H9 (cell line): ENCODE data around the gene CEP350. TPM values are rescaled to one million over a fixed set of nuclear protein-coding genes. Genes with fewer than 3 reads are reported as not detected.

Experiments used
- DNase-seq: peaks from one replicate; pipeline ENCODE4 v3.0.0-alpha.2; 2017
- H2AFZ ChIP-seq: one replicate; pipeline ENCODE4 v1.6.1; 2013; ENCODE audit warnings: mild to moderate bottlenecking, low read length, control low read depth, moderate library complexity
- H2AK5ac ChIP-seq: 2 replicates; pipeline ENCODE4 v1.6.1; 2013; ENCODE audit warnings: low read length, control low read depth, mixed read lengths; ENCODE audit not compliant: insufficient read length
- H2BK120ac ChIP-seq: one replicate; pipeline ENCODE4 v1.6.1; 2013; ENCODE audit warnings: low read depth, mild to moderate bottlenecking, low read length, control low read depth, inconsistent platforms; ENCODE audit not compliant: poor library complexity, severe bottlenecking
- H2BK12ac ChIP-seq: 2 replicates; pipeline ENCODE4 v1.6.1; 2013; ENCODE audit warnings: low read length, control low read depth, mixed read lengths, low read depth; ENCODE audit not compliant: insufficient read length
- H2BK15ac ChIP-seq: 2 replicates; pipeline ENCODE4 v1.6.1; 2013; ENCODE audit warnings: low read depth, low read length, control low read depth
- H2BK20ac ChIP-seq: one replicate; pipeline ENCODE4 v1.6.1; 2013; ENCODE audit warnings: low read depth, mild to moderate bottlenecking, low read length, control low read depth, inconsistent platforms; ENCODE audit not compliant: poor library complexity, severe bottlenecking
- H2BK5ac ChIP-seq: 2 replicates; pipeline ENCODE4 v1.6.1; 2013; ENCODE audit warnings: low read length, control low read depth, mixed read lengths; ENCODE audit not compliant: insufficient read length
- H3K14ac ChIP-seq: 2 replicates; pipeline ENCODE4 v1.6.1; 2013; ENCODE audit warnings: low read length, control low read depth; ENCODE audit not compliant: insufficient read depth
- H3K18ac ChIP-seq: 2 replicates; pipeline ENCODE4 v1.6.1; 2013; ENCODE audit warnings: low read depth, mild to moderate bottlenecking, mixed read lengths, low read length, control low read depth; ENCODE audit not compliant: insufficient read length
- H3K23ac ChIP-seq: 2 replicates; pipeline ENCODE4 v1.6.1; 2013; ENCODE audit warnings: low read length, control low read depth, mixed read lengths, low read depth; ENCODE audit not compliant: insufficient read length
- H3K23me2 ChIP-seq: 2 replicates; pipeline ENCODE4 v1.6.1; 2013; ENCODE audit warnings: low read depth, mild to moderate bottlenecking, mixed read lengths, low read length, control low read depth; ENCODE audit not compliant: insufficient read length, poor library complexity, severe bottlenecking
- H3K27ac ChIP-seq: 2 replicates; pipeline ENCODE4 v1.5.1; 2013; ENCODE audit warnings: low read length, control low read depth, mixed read lengths, low read depth; ENCODE audit not compliant: insufficient read length
- H3K27me3 ChIP-seq: 2 replicates; pipeline ENCODE4 v1.6.1; 2013; ENCODE audit warnings: low read length, control low read depth, inconsistent platforms; ENCODE audit not compliant: insufficient read depth
- H3K4ac ChIP-seq: 2 replicates; pipeline ENCODE4 v1.6.1; 2013; ENCODE audit warnings: low read depth, mild to moderate bottlenecking, control low read depth, inconsistent platforms, low read length, moderate library complexity
- H3K4me1 ChIP-seq: 2 replicates; pipeline ENCODE4 v1.6.1; 2013; ENCODE audit warnings: low read length, control low read depth, inconsistent platforms; ENCODE audit not compliant: insufficient read depth
- H3K4me2 ChIP-seq: 2 replicates; pipeline ENCODE4 v1.6.1; 2013; ENCODE audit warnings: low read length, control low read depth, mixed read lengths; ENCODE audit not compliant: insufficient read length, insufficient read depth
- H3K56ac ChIP-seq: 2 replicates; pipeline ENCODE4 v1.6.1; 2013; ENCODE audit warnings: low read depth, mild to moderate bottlenecking, mixed read lengths, low read length, control low read depth; ENCODE audit not compliant: insufficient read length
- H3K79me1 ChIP-seq: 2 replicates; pipeline ENCODE4 v1.6.1; 2013; ENCODE audit warnings: low read depth, mild to moderate bottlenecking, moderate library complexity, low read length, control low read depth, inconsistent platforms; ENCODE audit not compliant: insufficient read depth, poor library complexity, severe bottlenecking
- H3K79me2 ChIP-seq: 2 replicates; pipeline ENCODE4 v1.6.1; 2013; ENCODE audit warnings: low read length, control low read depth, inconsistent platforms; ENCODE audit not compliant: insufficient read depth
- H3K9ac ChIP-seq: 2 replicates; pipeline ENCODE4 v1.6.1; 2013; ENCODE audit warnings: low read length, control low read depth, mixed read lengths; ENCODE audit not compliant: insufficient read length; ENCODE audit errors: extremely low read depth
- H3K9me3 ChIP-seq: one replicate; pipeline ENCODE4 v1.6.1; 2013; ENCODE audit warnings: low read depth, low read length, inconsistent platforms; ENCODE audit not compliant: control insufficient read depth
- H3T11ph ChIP-seq: one replicate; pipeline ENCODE4 v1.6.1; 2013; ENCODE audit warnings: mild to moderate bottlenecking, low read length, control low read depth, inconsistent platforms
- H4K20me1 ChIP-seq: one replicate; pipeline ENCODE4 v1.6.1; 2013; ENCODE audit not compliant: control insufficient read depth, insufficient read length, insufficient read depth
- H4K5ac ChIP-seq: 2 replicates; pipeline ENCODE4 v1.6.1; 2013; ENCODE audit warnings: low read depth, mild to moderate bottlenecking, mixed read lengths, low read length, control low read depth; ENCODE audit not compliant: insufficient read length
- H4K8ac ChIP-seq: replicated peaks from 2 replicates; pipeline ENCODE4 v1.6.1; 2013; ENCODE audit warnings: low read length, control low read depth, mixed read lengths, low read depth; ENCODE audit not compliant: insufficient read length
- H4K91ac ChIP-seq: 2 replicates; pipeline ENCODE4 v1.6.1; 2013; ENCODE audit warnings: low read depth, mild to moderate bottlenecking, moderate library complexity, mixed read lengths, low read length, control low read depth; ENCODE audit not compliant: insufficient read length
- H3K27ac Mint-ChIP-seq, 3 experiments: 2 replicates in 2 of 3; 3 replicates in 1 of 3; pipeline ENCODE4 v1.8.0; 2020 to 2021; ENCODE audit warnings: mixed read lengths in 3 of 3, mild to moderate bottlenecking in 1 of 3, moderate library complexity in 1 of 3
- H3K27me3 Mint-ChIP-seq: 2 replicates; pipeline ENCODE4 v1.8.0; 2021; ENCODE audit warnings: low read depth, mild to moderate bottlenecking, moderate library complexity, mixed read lengths
- H3K36me3 Mint-ChIP-seq, 3 experiments: 2 replicates in 2 of 3; 3 replicates in 1 of 3; pipeline ENCODE4 v1.8.0; 2020 to 2021; ENCODE audit warnings: low read depth in 3 of 3, mixed read lengths in 3 of 3; ENCODE audit not compliant: insufficient read depth in 1 of 3
- H3K4me1 Mint-ChIP-seq, 2 experiments: 2 replicates each; pipeline ENCODE4 v1.8.0; 2020; ENCODE audit warnings: mixed read lengths in 2 of 2
- H3K4me3 Mint-ChIP-seq, 2 experiments: 2 replicates in 1 of 2; 3 replicates in 1 of 2; pipeline ENCODE4 v1.8.0; 2020 to 2021; ENCODE audit warnings: mild to moderate bottlenecking in 2 of 2, mixed read lengths in 2 of 2, moderate library complexity in 1 of 2
- H3K9me3 Mint-ChIP-seq, 2 experiments: 2 replicates in 1 of 2; 3 replicates in 1 of 2; pipeline ENCODE4 v1.8.0; 2020; ENCODE audit warnings: mild to moderate bottlenecking in 2 of 2, mixed read lengths in 2 of 2, moderate library complexity in 1 of 2
- WGBS: extraction: QIAGEN DNeasy Blood & Tissue Kit; methylation state at CpG from one replicate; pipeline ENCODE4 v1.1.7; 2013; ENCODE audit warnings: missing lambda C conversion rate, low lambda C conversion rate, mixed read lengths; ENCODE audit not compliant: insufficient read length; ENCODE audit errors: extremely low coverage; 5-methylcytosine and 5-hydroxymethylcytosine counted together
- total RNA-seq: library from RNA; stranded (reverse); gene quantifications from 2 replicates; pipeline ENCODE4 v1.2.1, GENCODE V29; 2021
- TF ChIP-seq, protein P1 (sequence below): fragments of 200-600 bp; sonication (generic); conservative IDR thresholded peaks from 3 replicates; pipeline ENCODE4 v1.8.0; 2021; ENCODE audit warnings: antibody characterized with exemption, mild to moderate bottlenecking

The CEP350 gene
- total RNA-seq, 1 experiment from 2014 or later, result 39.2 TPM

GRCh38 chr1:179952186-179952585 lies 2.4 kb upstream of the CEP350 start:
- H2BK15ac ChIP-seq, result no peak overlapping the region
- no CpG with 5 or more reads among the region's 4 CpGs for WGBS
- H3K79me1 ChIP-seq, result no peaks in the 10 kb centered on the region
- H3T11ph ChIP-seq, result no peak overlapping the region
- peaks cover 9% of the 10 kb centered on the region for H3K79me2 ChIP-seq
- no peak overlapping the region for H3K27ac Mint-ChIP-seq
- H4K20me1 ChIP-seq, result no peaks in the 10 kb centered on the region
- H2AFZ ChIP-seq, result no peak overlapping the region
- no peak overlapping the region for H3K14ac ChIP-seq
- H2BK120ac ChIP-seq, result no peak overlapping the region
- no peak overlapping the region for H4K5ac ChIP-seq
- H2BK12ac ChIP-seq, result no peak overlapping the region
- H3K27me3 ChIP-seq, result no peaks in the 10 kb centered on the region
- no peak overlapping the region for H3K18ac ChIP-seq
- H3K4ac ChIP-seq, result no peak overlapping the region
- DNase-seq, result no peak
- no peak overlapping the region for H3K9ac ChIP-seq
- H3K27me3 Mint-ChIP-seq, result no peaks in the 10 kb centered on the region
- no peaks in the 10 kb centered on the region for H3K36me3 Mint-ChIP-seq
- H3K9me3 ChIP-seq, result no peaks in the 10 kb centered on the region
- H3K23ac ChIP-seq, result no peak overlapping the region
- no peak overlapping the region for H2AK5ac ChIP-seq
- no peak overlapping the region for H3K4me3 Mint-ChIP-seq
- H3K4me2 ChIP-seq, result no peak overlapping the region
- H2BK5ac ChIP-seq, result no peak overlapping the region
- H2BK20ac ChIP-seq, result no peak overlapping the region
- no peak overlapping the region for H4K8ac ChIP-seq
- no peak overlapping the region for H3K27ac ChIP-seq
- H3K56ac ChIP-seq, result no peak overlapping the region
- H3K4me1 ChIP-seq, result no peaks in the 10 kb centered on the region; the same call in 1 of the 2 replicates
- H4K91ac ChIP-seq, result no peak overlapping the region
- no peaks in the 10 kb centered on the region for H3K9me3 Mint-ChIP-seq
- peaks cover 3% of the 10 kb centered on the region for H3K23me2 ChIP-seq
- peaks cover 12 to 16% of the 10 kb centered on the region in 2 experiments for H3K4me1 Mint-ChIP-seq
- TF ChIP-seq, protein P1, sequence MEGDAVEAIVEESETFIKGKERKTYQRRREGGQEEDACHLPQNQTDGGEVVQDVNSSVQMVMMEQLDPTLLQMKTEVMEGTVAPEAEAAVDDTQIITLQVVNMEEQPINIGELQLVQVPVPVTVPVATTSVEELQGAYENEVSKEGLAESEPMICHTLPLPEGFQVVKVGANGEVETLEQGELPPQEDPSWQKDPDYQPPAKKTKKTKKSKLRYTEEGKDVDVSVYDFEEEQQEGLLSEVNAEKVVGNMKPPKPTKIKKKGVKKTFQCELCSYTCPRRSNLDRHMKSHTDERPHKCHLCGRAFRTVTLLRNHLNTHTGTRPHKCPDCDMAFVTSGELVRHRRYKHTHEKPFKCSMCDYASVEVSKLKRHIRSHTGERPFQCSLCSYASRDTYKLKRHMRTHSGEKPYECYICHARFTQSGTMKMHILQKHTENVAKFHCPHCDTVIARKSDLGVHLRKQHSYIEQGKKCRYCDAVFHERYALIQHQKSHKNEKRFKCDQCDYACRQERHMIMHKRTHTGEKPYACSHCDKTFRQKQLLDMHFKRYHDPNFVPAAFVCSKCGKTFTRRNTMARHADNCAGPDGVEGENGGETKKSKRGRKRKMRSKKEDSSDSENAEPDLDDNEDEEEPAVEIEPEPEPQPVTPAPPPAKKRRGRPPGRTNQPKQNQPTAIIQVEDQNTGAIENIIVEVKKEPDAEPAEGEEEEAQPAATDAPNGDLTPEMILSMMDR, result no peak
